GM12878 (cell line): ENCODE measurements around the gene NMD3. TPM values are rescaled to one million over a fixed set of nuclear protein-coding genes. Genes with fewer than 3 reads are reported as not detected.

ENCODE experiments used
- ATF3 ChIP-seq: IDR thresholded peaks from 2 replicates; pipeline ENCODE4 v1.6.1; 2011; ENCODE audit warnings: low read depth, mild to moderate bottlenecking, low read length, moderate library complexity, borderline replicate concordance; ENCODE audit errors: extremely low read depth
- BACH1 ChIP-seq: fragments of 450-650 bp; IDR thresholded peaks from 2 replicates; pipeline ENCODE4 v1.6.1; 2017; ENCODE audit warnings: mild to moderate bottlenecking, borderline replicate concordance
- CBX3 ChIP-seq: fragments of 200-600 bp; sonication (generic); IDR thresholded peaks from 2 replicates; pipeline ENCODE4 v1.6.1; 2016; ENCODE audit warnings: low read depth, borderline replicate concordance
- CREB1 ChIP-seq: IDR thresholded peaks from 2 replicates; pipeline ENCODE4 v1.6.1; 2012; ENCODE audit warnings: low read depth, mild to moderate bottlenecking, inconsistent platforms
- EED ChIP-seq: sonication (generic); IDR thresholded peaks from 2 replicates; pipeline ENCODE4 v1.6.1; 2016; ENCODE audit warnings: antibody characterized with exemption, low read depth
- ELK1 ChIP-seq: IDR thresholded peaks from 2 replicates; pipeline ENCODE4 v1.6.1; 2012; ENCODE audit warnings: low read depth, low read length, improper control_type of control experiment
- FOS ChIP-seq: IDR thresholded peaks from 3 replicates; pipeline ENCODE4 v1.6.1; 2011; ENCODE audit warnings: borderline replicate concordance; ENCODE audit not compliant: insufficient read length; ENCODE audit errors: extremely low read depth
- GABPA ChIP-seq: IDR thresholded peaks from 2 replicates; pipeline ENCODE4 v1.6.1; 2014; ENCODE audit warnings: antibody characterized with exemption, low read depth, mild to moderate bottlenecking, inconsistent platforms
- JUND ChIP-seq: IDR thresholded peaks from 2 replicates; pipeline ENCODE4 v1.6.1; 2012; ENCODE audit warnings: low read depth, mild to moderate bottlenecking, low read length, improper control_type of control experiment, moderate library complexity
- KLF5 ChIP-seq: fragments of 450-650 bp; IDR thresholded peaks from 2 replicates; pipeline ENCODE4 v1.6.1; 2014; ENCODE audit warnings: mild to moderate bottlenecking; ENCODE audit not compliant: partially characterized antibody
- NFYA ChIP-seq: IDR thresholded peaks from 2 replicates; pipeline ENCODE4 v1.6.1; 2011; ENCODE audit warnings: low read depth, mild to moderate bottlenecking, low read length, improper control_type of control experiment, borderline replicate concordance
- NR2C2 ChIP-seq: IDR thresholded peaks from 2 replicates; pipeline ENCODE4 v1.6.1; 2011; ENCODE audit warnings: borderline replicate concordance, low read depth; ENCODE audit not compliant: control insufficient read depth, insufficient read length
- PAX5 ChIP-seq: IDR thresholded peaks from 2 replicates; pipeline ENCODE4 v1.6.1; 2011; ENCODE audit warnings: low read depth, low read length, borderline replicate concordance
- POLR2AphosphoS5 ChIP-seq: IDR thresholded peaks from 2 replicates; pipeline ENCODE4 v1.6.1; 2011; ENCODE audit warnings: mild to moderate bottlenecking, low read length, inconsistent platforms
- PRDM15 ChIP-seq: fragments of 450-650 bp; formaldehyde crosslinking; IDR thresholded peaks from 2 replicates; pipeline ENCODE4 v1.4.0; 2020; ENCODE audit warnings: mild to moderate bottlenecking, moderate library complexity
- RAD51 ChIP-seq: fragments of 450-650 bp; IDR thresholded peaks from 2 replicates; pipeline ENCODE4 v1.6.1; 2016; ENCODE audit warnings: moderate library complexity, mild to moderate bottlenecking, inconsistent platforms
- SIX5 ChIP-seq: IDR thresholded peaks from 2 replicates; pipeline ENCODE4 v1.6.1; 2011; ENCODE audit warnings: mild to moderate bottlenecking, low read depth, low read length, moderate library complexity; ENCODE audit not compliant: severe bottlenecking
- SMARCA5 ChIP-seq: fragments of 450-650 bp; IDR thresholded peaks from 2 replicates; pipeline ENCODE4 v1.6.1; 2017; ENCODE audit warnings: mild to moderate bottlenecking
- SPI1 ChIP-seq: IDR thresholded peaks from 2 replicates; pipeline ENCODE4 v1.6.1; 2011; ENCODE audit warnings: low read depth, mild to moderate bottlenecking, low read length, moderate library complexity, borderline replicate concordance; ENCODE audit not compliant: insufficient read depth
- SREBF1 ChIP-seq: IDR thresholded peaks from 2 replicates; pipeline ENCODE4 v1.6.1; 2012; ENCODE audit warnings: mild to moderate bottlenecking, low read length
- SREBF2 ChIP-seq: IDR thresholded peaks from 2 replicates; pipeline ENCODE4 v1.6.1; 2012; ENCODE audit warnings: mild to moderate bottlenecking, low read length
- STAT1 ChIP-seq: fragments of 450-650 bp; conservative IDR thresholded peaks from 2 replicates; pipeline ENCODE4 v1.6.1; 2014; ENCODE audit warnings: antibody characterized with exemption, mild to moderate bottlenecking
- TARDBP ChIP-seq: IDR thresholded peaks from 2 replicates; pipeline ENCODE4 v1.6.1; 2016; ENCODE audit warnings: borderline replicate concordance
- YBX1 ChIP-seq: fragments of 450-650 bp; IDR thresholded peaks from 2 replicates; pipeline ENCODE4 v1.6.1; 2016; ENCODE audit warnings: antibody characterized with exemption
- ZNF274 ChIP-seq: IDR thresholded peaks from one replicate; pipeline ENCODE4 v1.8.0; 2011; ENCODE audit not compliant: insufficient read length, insufficient read depth
- ZNF384 ChIP-seq: IDR thresholded peaks from 2 replicates; pipeline ENCODE4 v1.6.1; 2012; ENCODE audit warnings: low read depth, mild to moderate bottlenecking, low read length, improper control_type of control experiment, borderline replicate concordance
- polyA plus RNA-seq, 11 experiments: library from polyadenylated mRNA; depleted of rRNA in 4 of 11; unstranded in 6 of 11; stranded (reverse) in 5 of 11; fragments of >200 nt; fragmentation: Nextera tagmentation in 4 of 11; fragmentation: Illumina TruSeq in 1 of 11; extraction: Ambion mirVana in 4 of 11; extraction: Trizol in 1 of 11; gene quantifications; 1 replicate in 1 of 11; 2 replicates in 10 of 11; pipeline versions ENCODE4 v1.2.1 to v1.2.3, GENCODE V29; 2011 to 2016; ENCODE audit warnings: inconsistent platforms in 2 of 11, missing spikeins in 2 of 11, low read depth in 1 of 11
- total RNA-seq, 4 experiments: library from RNA; depleted of rRNA in 3 of 4; stranded (reverse); fragments of >200 nt in 3 of 4; fragmentation: Illumina TruSeq in 1 of 4; extraction: Trizol in 1 of 4; gene quantifications; 2 replicates each; pipeline versions ENCODE4 v1.2.1 to v1.2.3, GENCODE V29; 2013 to 2021

The NMD3 gene
- total and polyA plus RNA-seq, 10 of the 15 experiments (the other 5 are each of a cell fraction or from before 2014, with no cell fraction given), result 34.2 to 66.8 (median 55.7) TPM

GRCh38 chr3:161220850-161221753, at the start of gene NMD3 (continued):
- no peak for TF ChIP-seq PRDM15 (CRISPR knock-in tag)
- TF ChIP-seq PAX5, result no peak
- no peak for TF ChIP-seq SIX5
- TF ChIP-seq ATF3, result no peak
- TF ChIP-seq EED, result no peak
- peak; percentile 80; the same call in 1 of the 2 replicates for TF ChIP-seq STAT1
- no peak for TF ChIP-seq SREBF2
- no peak for TF ChIP-seq CBX3
- TF ChIP-seq BACH1, result peak; percentile 67; the same call in 1 of the 2 replicates
- TF ChIP-seq SMARCA5, result 0 out of 2 replicates have a peak, but pooled peaks have one; percentile 61
- no peak for TF ChIP-seq YBX1
- no peak for TF ChIP-seq TARDBP
- no peak for TF ChIP-seq SREBF1
- TF ChIP-seq JUND, result no peak
- TF ChIP-seq ELK1, result no peak; the same call in 1 of the 2 replicates
- TF ChIP-seq CREB1, result peak; percentile 89
- TF ChIP-seq SPI1, result no peak
- no peak for TF ChIP-seq NR2C2
- peak; percentile 91 for TF ChIP-seq POLR2AphosphoS5
- no peak for TF ChIP-seq ZNF384
- no peak for TF ChIP-seq KLF5
- no peak for TF ChIP-seq FOS
- TF ChIP-seq GABPA, result no peak
- TF ChIP-seq RAD51, result no peak
- TF ChIP-seq NFYA, result no peak
- TF ChIP-seq ZNF274, result no peak
